OCI-LY7 (cell line): ENCODE results near the gene HSPB3. TPM values are rescaled to one million over a fixed set of nuclear protein-coding genes. Genes with fewer than 3 reads are reported as not detected.

ENCODE experiments used
- BruUV-seq: library from RNA; stranded (reverse); fragments of 400-500 nt; replicated peaks from 2 replicates; lab custom pipeline; 2021; lab: Mats Ljungman, UMichigan
- CTCF ChIA-PET: fragments of 300-600 bp; sonication (Branson Sonifier 250); formaldehyde crosslinking; loops from one replicate; lab custom pipeline; 2022; ENCODE audit warnings: antibody characterized with exemption; ENCODE audit not compliant: unreplicated experiment; lab: Charles Lee
- POLR2A ChIA-PET: fragments of 300-600 bp; sonication (Branson Sonifier 250); formaldehyde crosslinking; loops from one replicate; lab custom pipeline; 2022; ENCODE audit warnings: antibody characterized with exemption; lab: Charles Lee
- DNase-seq: peaks from one replicate; pipeline ENCODE4 v3.0.0-alpha.2; 2015; ENCODE audit warnings: low spot score
- H2AFZ ChIP-seq: fragments of 200-600 bp; sonication (generic), shearing (Covaris generic); 2 replicates; pipeline ENCODE4 v1.6.1; 2014; ENCODE audit warnings: mild to moderate bottlenecking, antibody characterized with exemption, low read length, moderate library complexity
- H3K27ac ChIP-seq: fragments of 200-600 bp; sonication (generic); 2 replicates; pipeline ENCODE4 v1.5.1; 2014; ENCODE audit warnings: mixed run types, low read depth, mild to moderate bottlenecking, moderate library complexity, low read length, inconsistent platforms; ENCODE audit not compliant: poor library complexity, severe bottlenecking
- H3K36me3 ChIP-seq: fragments of 200-600 bp; sonication (generic); 2 replicates; pipeline ENCODE4 v1.6.1; 2014; ENCODE audit warnings: mild to moderate bottlenecking, antibody characterized with exemption, low read length, moderate library complexity, mixed read lengths; ENCODE audit not compliant: insufficient read depth
- H3K4me1 ChIP-seq: fragments of 200-600 bp; sonication (generic); 2 replicates; pipeline ENCODE4 v1.5.1; 2014; ENCODE audit warnings: mild to moderate bottlenecking, low read length; ENCODE audit not compliant: insufficient read depth, poor library complexity, severe bottlenecking
- H3K4me2 ChIP-seq: fragments of 200-600 bp; sonication (generic); 2 replicates; pipeline ENCODE4 v1.6.1; 2014; ENCODE audit warnings: mild to moderate bottlenecking, low read length
- H3K4me3 ChIP-seq: fragments of 200-600 bp; sonication (generic); 2 replicates; pipeline ENCODE4 v1.5.1; 2014; ENCODE audit warnings: mild to moderate bottlenecking, low read depth, low read length; ENCODE audit not compliant: poor library complexity, severe bottlenecking
- H3K79me2 ChIP-seq: fragments of 200-600 bp; sonication (generic); 2 replicates; pipeline ENCODE4 v1.6.1; 2016; ENCODE audit warnings: low read depth, mild to moderate bottlenecking, low read length, moderate library complexity, mixed read lengths; ENCODE audit not compliant: insufficient read depth
- H3K9me2 ChIP-seq: fragments of 200-600 bp; sonication (generic); 2 replicates; pipeline ENCODE4 v1.6.1; 2016; ENCODE audit warnings: mild to moderate bottlenecking, low read length, mixed read lengths; ENCODE audit not compliant: insufficient read depth
- H3K9me3 ChIP-seq: fragments of 200-600 bp; sonication (generic); 2 replicates; pipeline ENCODE4 v1.6.1; 2014; ENCODE audit warnings: mild to moderate bottlenecking, mixed run types, low read length, mixed read lengths
- H4K20me1 ChIP-seq: fragments of 200-600 bp; sonication (generic); 2 replicates; pipeline ENCODE4 v1.6.1; 2014; ENCODE audit warnings: mild to moderate bottlenecking, antibody characterized with exemption, low read length, moderate library complexity, mixed read lengths; ENCODE audit not compliant: insufficient read depth
- CTCF ChIP-seq: fragments of 200-600 bp; sonication (generic); conservative IDR thresholded peaks from 2 replicates; pipeline ENCODE4 v1.5.1; 2014; ENCODE audit warnings: mild to moderate bottlenecking, antibody characterized with exemption, low read length, moderate library complexity, mixed read lengths
- EZH2phosphoT487 ChIP-seq: fragments of 200-600 bp; sonication (generic); IDR thresholded peaks from 2 replicates; pipeline ENCODE4 v1.6.1; 2018; ENCODE audit warnings: low read depth, borderline replicate concordance, mild to moderate bottlenecking, mixed run types, antibody characterized with exemption, low read length, moderate library complexity, mixed read lengths
- intact Hi-C: fragments of 100-400 bp; cut with micrococcal nuclease; formaldehyde crosslinking; loops from one replicate; pipeline ENCODE4 v1.10.0; 2022; ENCODE audit not compliant: unreplicated experiment
- total RNA-seq, 2 experiments: library from RNA; depleted of rRNA in 1 of 2; stranded (reverse); fragments of >200 nt in 1 of 2; shearing (Covaris generic) in 1 of 2; gene quantifications; 2 replicates each; pipeline ENCODE4 v1.2.3, GENCODE V29; 2014 to 2022

Gene HSPB3
- total RNA-seq, 2 experiments from 2014 or later: not detected

DNA sequence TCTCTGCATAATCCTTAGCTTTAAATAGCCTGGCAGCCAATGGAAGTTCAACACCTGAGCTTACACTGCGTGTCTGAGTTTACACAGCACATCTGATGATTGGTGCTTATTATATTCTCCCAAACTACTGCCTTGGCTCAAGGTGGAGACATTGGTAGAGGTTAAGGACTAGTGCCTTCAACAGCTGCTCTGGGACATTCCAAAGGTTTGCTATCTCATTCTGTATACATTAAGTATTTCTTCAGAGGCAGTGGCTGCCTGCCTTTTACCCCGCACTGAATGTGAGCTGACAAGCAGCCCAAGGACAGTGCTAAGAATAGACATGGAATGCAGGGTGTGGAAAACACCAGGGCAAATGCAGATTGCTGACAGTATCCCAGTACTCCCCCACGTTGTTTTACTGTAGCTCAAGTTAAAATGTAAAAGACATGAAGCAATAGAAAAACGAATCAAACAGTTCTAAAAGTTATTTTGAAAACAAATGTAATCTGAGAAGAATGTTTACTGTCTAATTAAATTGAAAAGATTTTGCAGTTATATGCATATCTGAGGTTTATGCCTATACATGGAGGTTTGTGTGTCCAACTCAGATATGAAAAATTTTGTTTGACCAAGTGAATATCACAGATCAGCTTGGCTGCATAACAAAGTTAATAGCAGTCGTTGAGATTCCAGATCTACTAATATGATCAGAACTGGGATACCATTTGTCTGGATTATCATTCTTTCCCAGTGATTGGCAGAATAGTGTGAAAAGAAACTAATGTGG is 1.8 kb downstream of the HSPB3 start:
- CTCF ChIA-PET: no interaction called here
- DNase-seq: no peak
- H4K20me1 ChIP-seq: no peaks in the 10 kb centered on the region
- no peak overlapping the region for H3K4me3 ChIP-seq
- H3K4me2 ChIP-seq: no peak overlapping the region
- POLR2A ChIA-PET: interaction anchor here (0.6 to 0.8 kb wide), 3 partner anchors 14 to 1645 kb away, joined by 3 read pairs; no protein-coding TSS in a partner anchor
- no peaks in the 10 kb centered on the region for H3K36me3 ChIP-seq
- H3K4me1 ChIP-seq: no peaks in the 10 kb centered on the region
- intact Hi-C loops: no loop called here
- no peak for TF ChIP-seq EZH2phosphoT487
- no peak for TF ChIP-seq CTCF
- BruUV-seq: no TSS peak
- no peaks in the 10 kb centered on the region for H3K9me2 ChIP-seq
- no peaks in the 10 kb centered on the region for H3K79me2 ChIP-seq
- no peak overlapping the region for H3K27ac ChIP-seq
- H3K9me3 ChIP-seq: no peaks in the 10 kb centered on the region
- H2AFZ ChIP-seq: no peak overlapping the region

DNA sequence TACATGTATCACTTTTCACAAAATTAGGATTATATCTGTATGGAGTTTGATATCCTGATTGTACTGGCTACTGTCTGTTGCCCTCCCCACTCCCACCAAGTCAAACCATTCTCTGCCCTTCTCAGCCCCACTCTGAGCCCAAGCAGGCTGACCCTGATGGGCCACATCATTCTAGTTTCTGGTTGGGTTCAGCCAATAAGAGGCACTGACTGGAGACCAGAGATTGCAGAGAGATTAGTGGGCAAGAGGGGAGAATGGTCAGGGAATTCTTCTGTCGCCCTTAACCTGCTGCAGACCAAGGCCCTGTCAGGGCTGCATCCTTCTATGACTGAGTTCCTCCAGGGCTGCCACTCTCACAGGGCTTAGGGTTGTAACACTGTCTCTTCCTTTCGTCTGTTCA is 2.7 kb downstream of the HSPB3 start:
- no TSS peak for BruUV-seq
- H3K4me3 ChIP-seq: no peak overlapping the region
- no peak overlapping the region for H3K27ac ChIP-seq
- CTCF ChIA-PET: no interaction called here
- H3K79me2 ChIP-seq: no peaks in the 10 kb centered on the region
- H3K4me2 ChIP-seq: no peak overlapping the region
- H3K9me2 ChIP-seq: no peaks in the 10 kb centered on the region
- POLR2A ChIA-PET: interaction anchor here (0.7 to 0.8 kb wide), 2 partner anchors 13 to 19 kb away, joined by 3 read pairs; no protein-coding TSS in a partner anchor
- intact Hi-C loops: no loop called here
- no peak for DNase-seq
- no peaks in the 10 kb centered on the region for H4K20me1 ChIP-seq
- no peaks in the 10 kb centered on the region for H3K4me1 ChIP-seq
- no peaks in the 10 kb centered on the region for H3K36me3 ChIP-seq
- TF ChIP-seq CTCF (no peak), EZH2phosphoT487 (no peak)
- no peak overlapping the region for H2AFZ ChIP-seq
- no peaks in the 10 kb centered on the region for H3K9me3 ChIP-seq
